ENCODE data around the gene ZNF558. TPM values are rescaled to one million over a fixed set of nuclear protein-coding genes. Genes with fewer than 3 reads are reported as not detected.

ZNF558 gene
- total RNA-seq, result 10 to 100 TPM; 12.3 to 15.8 TPM

GRCh38 chr19:8832132-8833021 lies at the start of gene ZNF558, which contains the start of gene MBD3L1:
TSS of gene ZNF558 (minus strand) at chr19:8832304. CDS start at chr19:8822659, 9,645 bp downstream.
TSS of gene MBD3L1 (plus strand) at chr19:8832377. CDS start at chr19:8842679, 10,302 bp downstream.

Small RNAs within 50 kb of the gene (small RNA-seq; reads per million reads assigned to genes)
- 0 reads per million in 2 donors for gene AC012616.1

Other genes starting within 250 kb of the ZNF558 start
- gene ADAMTS10, start 221.6 kb downstream of the ZNF558 start, total RNA-seq, result 1 to 10 TPM in 1 of 2 donors, under 1 TPM in 1; 0.69 to 2.0 TPM
- gene NFILZ, start 201.7 kb downstream of the ZNF558 start, total RNA-seq, result not detected
- gene ACTL9, start 133.5 kb downstream of the ZNF558 start, total RNA-seq, result not detected
- gene OR2Z1, start 110.7 kb downstream of the ZNF558 start, total RNA-seq, result not detected
- not detected for gene MBD3L1, start 73 bp upstream of the ZNF558 start, total RNA-seq
- gene MUC16, start 178.1 kb upstream of the ZNF558 start, total RNA-seq, result not detected